ENCODE measurements around the gene EHF.
"Not testable (repeated sequence)": the region's sequence is repeated elsewhere in the genome, so short reads cannot be mapped to it uniquely, and the experiment has no call there.

EHF gene

DNA sequence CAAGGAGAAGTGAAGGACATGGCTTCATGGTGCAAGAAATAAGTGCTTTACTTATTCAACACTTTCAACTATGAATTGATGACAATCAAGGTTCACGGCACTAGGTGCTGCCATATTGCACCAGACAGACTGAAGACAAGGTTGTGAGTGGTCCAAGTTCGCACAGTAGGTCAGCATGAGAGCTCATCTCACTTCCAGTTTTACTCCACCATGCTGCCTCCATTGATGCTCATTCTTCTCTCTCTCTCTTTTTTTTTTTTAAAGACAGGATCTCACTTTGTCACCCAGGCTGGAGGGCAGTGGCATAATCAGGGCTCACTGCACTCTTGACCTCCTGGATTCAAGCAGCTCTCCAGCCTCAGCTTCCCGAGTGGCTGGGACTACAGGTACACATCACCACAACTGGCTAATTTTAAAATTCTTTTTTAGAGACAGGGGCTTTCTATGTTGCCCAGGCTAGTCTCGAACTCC, 47.7 kb downstream of the EHF start:
- DNase-seq (ENCODE audit: low spot score), result no peak

DNA sequence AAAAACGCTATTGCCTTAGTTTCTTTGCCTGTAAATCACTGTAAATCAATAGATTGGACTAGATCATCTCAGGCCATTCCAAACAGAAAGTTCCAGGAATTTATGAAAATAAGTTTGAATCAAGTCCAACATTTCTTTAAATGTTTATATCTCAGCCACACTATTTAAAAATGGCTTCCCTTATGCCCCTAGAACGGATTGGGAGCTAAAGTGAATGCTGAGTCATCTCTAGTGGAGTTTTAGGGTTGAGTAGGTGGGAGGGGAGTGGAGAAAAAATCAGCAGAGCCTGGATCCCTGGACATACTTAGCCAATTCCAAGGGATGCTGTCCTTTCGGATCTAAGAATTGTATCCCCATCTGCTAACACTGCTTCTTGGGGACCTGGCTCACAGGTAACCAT, 48.6 kb downstream of the EHF start:
- no peak for DNase-seq (ENCODE audit: low spot score)

DNA sequence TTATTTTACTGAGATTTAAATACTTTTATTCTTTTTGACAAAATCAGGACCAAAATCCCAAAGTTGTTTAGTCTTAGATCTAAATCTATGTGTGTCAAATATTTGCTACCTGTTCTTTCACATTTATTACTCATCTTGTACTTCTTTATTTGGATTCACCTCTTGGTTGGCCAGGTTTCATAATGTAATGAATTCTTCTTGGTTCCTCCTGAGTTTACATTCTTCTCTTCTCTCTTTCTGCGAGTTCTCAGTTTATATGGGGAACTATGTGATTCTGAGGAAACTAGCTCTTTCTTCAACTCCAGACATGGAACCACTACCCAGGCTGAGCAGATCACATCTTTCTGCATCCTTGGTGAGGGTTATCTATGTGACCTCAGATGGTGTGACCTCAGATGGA, 50.2 kb downstream of the EHF start:
- DNase-seq (ENCODE audit: low spot score), result no peak

DNA sequence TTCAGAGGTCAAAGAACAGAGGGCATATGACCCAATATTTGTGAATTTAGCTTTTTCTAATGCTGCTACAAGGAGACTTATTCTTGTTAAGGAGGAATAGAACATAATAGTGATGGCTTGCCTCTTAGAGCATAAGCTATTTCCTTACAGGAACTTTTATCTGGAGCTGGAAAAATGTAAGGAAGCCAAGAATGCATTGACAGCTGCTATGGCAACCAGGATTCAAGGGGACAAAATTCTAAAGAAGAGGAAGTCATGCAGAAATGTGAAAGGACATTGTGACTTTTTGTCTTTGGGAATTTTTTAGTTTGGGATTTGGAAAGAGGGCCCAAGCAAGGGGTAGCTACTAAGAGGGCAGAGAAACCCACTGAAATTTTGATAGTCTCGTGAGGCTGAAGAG, 51.1 kb downstream of the EHF start:
- DNase-seq (ENCODE audit: low spot score), result no peak

DNA sequence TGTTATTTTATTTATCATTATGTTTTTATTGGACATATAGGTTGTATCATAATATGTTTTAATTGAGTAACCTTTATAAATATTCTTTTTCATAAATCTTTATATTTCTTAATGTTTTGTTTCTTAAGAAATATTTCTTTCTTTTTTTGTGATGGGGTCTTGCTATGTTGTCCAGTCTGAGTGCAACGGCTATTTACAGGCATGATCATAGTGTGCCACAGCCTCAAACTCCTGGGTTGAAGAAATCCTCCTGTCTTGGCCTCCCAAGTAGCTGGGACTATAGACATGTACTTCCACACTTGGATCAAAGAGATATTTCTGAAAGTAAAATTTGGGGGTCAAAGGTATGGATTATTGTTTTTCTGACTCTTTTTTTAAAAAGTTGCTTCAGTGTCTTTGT, 53.1 kb downstream of the EHF start:
- no peak for DNase-seq (ENCODE audit: low spot score)

DNA sequence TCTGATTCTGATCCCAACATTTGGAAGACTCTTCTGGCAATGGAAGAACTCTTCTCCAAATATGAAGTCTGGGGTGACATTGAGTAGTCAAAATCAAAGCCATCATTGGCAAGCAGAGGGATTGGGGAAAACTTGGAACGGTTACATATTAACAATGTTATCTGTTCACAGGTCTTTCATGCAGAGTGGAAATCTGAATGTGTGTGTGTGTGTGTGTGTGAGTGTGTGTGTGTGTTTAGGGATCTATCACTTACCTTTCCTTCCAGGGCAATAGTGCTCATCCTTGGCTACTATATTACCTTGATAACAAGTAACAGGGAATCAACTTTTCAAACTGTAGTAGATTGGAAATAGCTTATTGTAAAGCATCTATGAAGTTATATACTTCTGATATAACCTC, 55.3 kb downstream of the EHF start:
- DNase-seq (ENCODE audit: low spot score), result no peak

DNA sequence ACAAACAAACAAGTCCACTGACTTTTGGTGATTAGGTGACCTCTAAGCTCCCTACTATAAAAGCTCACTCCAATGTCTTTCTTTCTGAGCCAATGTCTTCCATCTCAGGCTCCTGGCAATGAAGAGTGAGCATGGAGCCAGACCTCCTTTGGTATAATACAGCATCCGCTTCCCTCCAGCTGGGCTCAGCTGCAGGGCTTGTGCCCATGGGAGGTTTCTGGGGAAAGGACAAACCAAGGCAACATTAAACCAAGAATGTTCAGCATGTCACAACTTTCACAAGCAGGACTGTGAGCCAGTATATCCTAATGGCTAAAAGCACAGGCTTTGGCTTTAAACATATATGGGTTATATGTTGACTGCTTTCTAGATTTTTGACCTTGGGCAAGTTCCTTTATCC, 58.8 kb downstream of the EHF start:
- DNase-seq (ENCODE audit: low spot score), result no peak

DNA sequence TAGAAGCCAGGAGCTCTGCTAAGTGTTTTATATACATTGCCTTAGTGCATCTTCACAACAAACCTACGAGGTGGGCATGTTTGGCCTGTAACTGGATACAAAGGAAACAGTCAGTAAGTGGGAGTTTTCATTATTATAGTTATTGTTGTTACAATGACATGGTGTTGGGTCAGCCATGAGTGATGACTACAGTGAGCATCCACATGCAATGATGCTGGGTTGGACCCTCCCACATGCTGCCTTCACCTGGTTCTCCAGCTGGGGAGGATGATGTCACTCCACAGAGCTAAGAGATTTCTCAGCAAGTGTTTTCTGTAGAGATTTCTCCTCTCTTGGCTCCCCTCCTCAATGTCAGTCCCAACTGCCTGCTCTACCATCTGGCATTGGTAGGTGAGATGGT, 59.3 kb downstream of the EHF start:
- DNase-seq (ENCODE audit: low spot score), result no peak

DNA sequence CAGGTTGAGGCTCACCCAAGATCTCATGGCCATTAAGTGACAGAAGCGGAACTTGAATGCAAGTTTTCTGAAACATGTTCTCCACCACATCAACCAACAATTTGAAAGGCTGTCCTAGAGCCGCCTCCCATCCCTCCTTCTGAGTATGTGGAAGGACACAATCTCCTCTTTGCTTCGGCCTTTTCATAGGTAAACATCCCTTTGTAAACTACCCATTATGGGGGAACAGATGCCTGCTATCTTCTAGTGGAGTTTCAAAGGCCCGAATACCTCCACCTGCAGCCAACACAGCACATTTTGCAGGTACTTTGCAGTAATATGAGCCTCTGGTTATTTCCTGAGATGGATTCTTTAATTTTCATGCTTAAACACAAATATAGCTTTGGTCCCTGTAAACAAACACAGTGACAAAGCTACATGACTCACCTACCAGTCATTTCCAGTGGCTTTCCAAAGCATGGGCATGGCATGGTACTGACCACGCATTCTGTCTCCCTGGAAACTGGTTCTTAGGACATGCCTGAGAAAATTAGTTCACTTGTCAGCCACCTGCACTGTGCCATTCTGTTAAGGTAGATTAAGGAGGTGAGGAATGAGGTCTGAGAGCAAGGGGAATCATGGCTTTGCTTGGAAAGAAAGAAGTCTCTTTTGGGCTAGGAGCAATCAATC, 60.2 kb downstream of the EHF start:
- DNase-seq (ENCODE audit: low spot score), result peak; percentile 86

DNA sequence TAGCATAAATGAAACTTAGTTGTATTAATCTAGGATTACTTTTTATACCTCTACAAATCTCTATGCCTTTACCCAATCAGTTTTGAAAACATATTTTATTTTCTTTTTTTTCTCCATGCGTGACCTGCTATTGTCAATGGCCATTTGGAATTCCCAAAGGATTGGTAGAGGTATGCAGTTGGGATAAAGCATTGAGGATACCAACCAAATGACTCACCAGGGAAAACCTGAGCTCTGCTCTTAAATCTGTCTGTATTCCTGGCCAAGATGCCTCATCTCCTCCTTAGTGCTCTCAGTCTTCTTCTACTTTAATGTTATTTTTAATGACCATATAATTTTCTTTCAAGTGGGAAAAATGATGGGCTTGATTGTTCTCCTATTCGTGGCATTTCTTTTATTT, 61.9 kb downstream of the EHF start:
- peak; percentile 53 for DNase-seq (ENCODE audit: low spot score)

DNA sequence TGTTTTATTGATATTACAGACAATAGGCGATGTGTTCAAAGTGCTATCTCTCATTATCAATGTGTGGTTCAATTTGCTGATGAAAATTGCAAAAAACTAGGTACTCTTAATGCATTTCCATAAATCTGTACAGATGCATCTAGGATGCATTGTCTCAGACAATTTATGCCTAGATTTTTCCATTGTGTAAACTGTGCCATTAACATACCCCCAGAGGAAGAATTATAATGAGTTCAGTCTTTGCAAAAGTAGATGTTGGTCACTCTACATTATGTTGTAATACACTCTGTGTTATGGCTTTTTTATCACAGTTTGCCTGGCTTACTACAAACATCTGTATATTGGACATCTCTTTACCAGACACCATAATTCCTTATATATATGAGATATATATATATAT, 62.5 kb downstream of the EHF start:
- DNase-seq (ENCODE audit: low spot score), result no peak

DNA sequence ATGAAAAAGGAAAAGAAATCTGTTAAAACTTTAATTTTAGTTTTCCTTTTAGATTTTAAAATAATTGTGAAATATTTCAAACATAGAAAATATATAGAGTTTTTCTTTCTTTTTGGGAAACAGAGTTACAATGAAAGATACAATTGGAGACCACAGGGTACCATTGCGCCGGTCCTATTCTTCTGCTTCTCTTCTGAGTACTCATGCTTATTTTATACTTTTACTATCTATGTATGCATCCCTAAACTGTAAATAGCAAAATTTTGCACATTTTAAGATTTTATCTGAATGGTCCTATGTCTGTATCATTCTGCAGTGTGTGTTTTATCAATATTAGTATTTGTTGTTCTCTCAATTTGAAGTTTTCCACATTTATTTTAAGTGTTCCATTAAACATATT, 65.0 kb downstream of the EHF start:
- DNase-seq (ENCODE audit: low spot score), result no peak

DNA sequence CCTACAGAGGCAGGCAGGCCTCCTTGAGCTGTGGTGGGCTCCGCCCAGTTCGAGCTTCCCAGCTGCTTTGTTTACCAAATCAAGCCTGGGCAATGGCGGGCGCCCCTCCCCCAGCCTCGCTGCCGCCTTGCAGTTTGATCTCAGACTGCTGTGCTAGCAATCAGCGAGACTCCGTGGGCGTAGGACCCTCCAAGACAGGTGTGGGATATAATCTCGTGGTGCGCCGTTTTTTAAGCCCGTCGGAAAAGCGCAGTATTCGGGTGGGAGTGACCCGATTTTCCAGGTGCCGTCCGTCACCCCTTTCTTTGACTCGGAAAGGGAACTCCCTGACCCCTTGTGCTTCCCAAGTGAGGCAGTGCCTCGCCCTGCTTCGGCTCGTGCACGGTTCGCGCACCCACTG, 71.4 kb downstream of the EHF start:
- DNase-seq (ENCODE audit: low spot score), result not testable (repeated sequence)

DNA sequence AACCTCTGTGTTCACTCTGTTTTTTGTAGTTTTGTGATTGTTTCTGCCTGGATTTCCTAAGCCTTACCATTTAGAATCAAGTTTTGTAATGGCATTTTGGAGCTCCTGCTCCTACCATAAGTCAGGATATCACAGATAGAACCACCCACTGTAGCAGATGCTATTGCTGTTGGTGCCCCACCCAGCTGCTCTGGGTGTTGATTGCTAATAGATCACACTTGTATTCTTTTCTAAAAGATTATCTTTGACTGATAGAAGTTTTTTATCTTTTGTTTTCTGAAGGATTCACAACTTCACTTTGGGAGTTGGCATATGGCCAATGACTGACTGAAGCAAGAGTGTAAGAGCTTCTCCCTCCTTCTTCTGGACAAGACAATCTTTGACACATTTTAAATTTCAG, 76.0 kb downstream of the EHF start:
- DNase-seq (ENCODE audit: low spot score), result no peak

DNA sequence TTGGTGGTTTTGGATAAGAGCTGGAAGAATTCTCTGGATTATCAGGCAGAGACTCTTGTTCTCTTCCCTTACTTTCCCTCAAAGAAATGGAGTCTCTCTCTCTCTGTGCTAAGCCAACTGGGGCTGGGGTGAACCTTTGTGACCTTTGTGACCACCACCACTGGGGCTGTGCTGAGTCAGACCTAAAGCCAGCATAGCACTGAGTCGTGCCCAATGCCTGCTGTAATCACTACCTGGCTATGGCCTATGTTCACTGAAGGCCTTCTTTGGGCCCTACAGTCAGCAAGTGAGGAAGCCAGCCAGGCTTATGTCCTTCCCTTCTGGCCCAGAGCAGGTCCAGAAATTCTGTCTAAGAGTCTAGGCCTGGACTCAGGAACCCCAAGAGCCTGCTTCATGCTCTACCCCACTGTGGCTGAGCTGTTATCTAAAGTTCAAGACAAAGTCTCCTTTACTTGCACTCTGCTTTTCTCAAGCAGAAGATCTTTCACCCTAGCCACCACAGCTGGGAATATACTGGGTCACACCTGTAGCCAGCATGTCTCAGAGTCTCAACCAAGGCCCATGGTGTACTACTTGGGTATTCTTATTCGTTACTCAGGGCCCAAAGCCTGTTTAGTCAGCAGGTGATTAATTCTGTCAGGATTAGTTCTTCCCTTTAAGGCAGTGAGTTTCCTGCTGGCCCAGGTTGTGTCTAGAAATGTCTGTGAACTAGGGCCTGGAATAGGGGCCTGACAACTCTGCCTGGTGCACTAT, 86.0 kb downstream of the EHF start:
- no peak for DNase-seq (ENCODE audit: low spot score)

DNA sequence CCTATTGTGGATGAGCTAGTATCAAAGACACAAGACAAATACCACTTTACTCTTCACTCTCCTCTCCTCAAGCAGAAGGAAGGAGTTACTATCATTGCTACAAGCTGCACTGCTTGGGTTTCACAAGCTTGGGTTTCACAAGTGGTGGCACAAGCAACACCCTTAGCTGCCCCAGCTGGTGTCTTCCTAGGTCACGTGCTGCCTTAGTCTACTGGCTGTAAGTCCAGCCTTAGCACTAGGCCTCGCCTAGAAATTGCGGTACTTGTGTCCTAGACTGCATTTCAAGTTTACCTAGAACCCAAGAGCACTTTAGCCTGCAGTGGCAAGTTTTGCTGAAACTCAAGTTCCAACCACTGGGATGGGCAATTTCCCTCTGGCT, 86.6 kb downstream of the EHF start:
- no peak for DNase-seq (ENCODE audit: low spot score)

All from LoVo (cell line).